HepG2 (cell line): Measurements from ENCODE around the gene ZNF593OS. TPM values are rescaled to one million over a fixed set of nuclear protein-coding genes. Genes with fewer than 3 reads are reported as not detected.

Source experiments
- ATF6 ChIP-seq: sonication (generic); formaldehyde crosslinking; conservative IDR thresholded peaks from 2 replicates; pipeline ENCODE4 v1.4.0; 2020; ENCODE audit warnings: missing genetic modification reagents
- BCLAF1 ChIP-seq: fragments of 450-650 bp; IDR thresholded peaks from 2 replicates; pipeline ENCODE4 v1.6.1; 2017; ENCODE audit warnings: mild to moderate bottlenecking
- CENPX ChIP-seq: sonication (generic); formaldehyde crosslinking; IDR thresholded peaks from 2 replicates; pipeline ENCODE4 v1.9.0; 2021; ENCODE audit warnings: mild to moderate bottlenecking, missing genetic modification reagents, moderate library complexity
- E2F2 ChIP-seq: sonication (generic); formaldehyde crosslinking; IDR thresholded peaks from 2 replicates; pipeline ENCODE4 v1.4.0; 2020; ENCODE audit warnings: missing genetic modification reagents, borderline replicate concordance
- GPBP1L1 ChIP-seq: sonication (generic); formaldehyde crosslinking; IDR thresholded peaks from 2 replicates; pipeline ENCODE4 v1.5.0; 2020; ENCODE audit warnings: mild to moderate bottlenecking, missing genetic modification reagents
- GTF3A ChIP-seq: sonication (generic); formaldehyde crosslinking; conservative IDR thresholded peaks from 2 replicates; pipeline ENCODE4 v1.4.0; 2020; ENCODE audit warnings: mild to moderate bottlenecking, missing genetic modification reagents
- IRF9 ChIP-seq: sonication (generic); formaldehyde crosslinking; IDR thresholded peaks from 2 replicates; pipeline ENCODE4 v1.8.0; 2022; ENCODE audit warnings: missing genetic modification reagents, mild to moderate bottlenecking, borderline replicate concordance
- MBNL3 ChIP-seq: fragments of 250-450 bp; sonication (Bioruptor Pico); conservative IDR thresholded peaks from 2 replicates; pipeline ENCODE4 v1.8.0; 2022; ENCODE audit warnings: mild to moderate bottlenecking, inconsistent platforms
- PRDM4 ChIP-seq: sonication (generic); formaldehyde crosslinking; IDR thresholded peaks from 2 replicates; pipeline ENCODE4 v1.9.0; 2021; ENCODE audit warnings: missing genetic modification reagents, borderline replicate concordance
- UBTF ChIP-seq: sonication (generic); formaldehyde crosslinking; IDR thresholded peaks from 2 replicates; pipeline ENCODE4 v1.4.0; 2020; ENCODE audit warnings: mild to moderate bottlenecking, missing genetic modification reagents
- ZNF607 ChIP-seq: sonication (generic); formaldehyde crosslinking; IDR thresholded peaks from 2 replicates; pipeline ENCODE4 v1.5.1; 2020; ENCODE audit warnings: missing genetic modification reagents, mild to moderate bottlenecking, borderline replicate concordance
- ZNF709 ChIP-seq: sonication (generic); formaldehyde crosslinking; IDR thresholded peaks from 2 replicates; pipeline ENCODE4 v1.5.0; 2020; ENCODE audit warnings: mild to moderate bottlenecking, missing genetic modification reagents
- ZNF891 ChIP-seq: sonication (generic); formaldehyde crosslinking; IDR thresholded peaks from 2 replicates; pipeline ENCODE4 v1.5.0; 2020; ENCODE audit warnings: mild to moderate bottlenecking, missing genetic modification reagents
- polyA plus RNA-seq, 8 experiments: library from polyadenylated mRNA; depleted of rRNA in 3 of 8; stranded (reverse) in 7 of 8; unstranded in 1 of 8; fragments of >200 nt; fragmentation: Illumina TruSeq in 4 of 8; extraction: Trizol in 4 of 8; gene quantifications; 2 replicates each; pipeline versions ENCODE4 v1.2.1 to v1.2.3, GENCODE V29; 2011 to 2016; ENCODE audit warnings: low read depth in 4 of 8, missing spikeins in 1 of 8, mixed read lengths in 1 of 8; ENCODE audit not compliant: insufficient read depth in 1 of 8
- total RNA-seq, 5 experiments: library from RNA; depleted of rRNA; stranded (reverse); fragments of >200 nt; fragmentation: Illumina TruSeq; extraction: Trizol; gene quantifications; 2 replicates each; pipeline ENCODE4 v1.2.3, GENCODE V29; 2016; ENCODE audit warnings: low read depth in 1 of 5

Gene ZNF593OS
- total and polyA plus RNA-seq, 2 of the 13 experiments (the other 11 are each of a cell fraction or from before 2014, with no cell fraction given) = not detected

- TF ChIP-seq UBTF (CRISPR knock-in tag) = peak; percentile 95
- no peak for TF ChIP-seq ATF6 (CRISPR knock-in tag)
- TF ChIP-seq IRF9 (CRISPR knock-in tag) = peak; percentile 86; the same call in 1 of the 2 replicates
- peak; percentile 85; the same call in 1 of the 2 replicates for TF ChIP-seq ZNF607 (CRISPR knock-in tag)
- no peak for TF ChIP-seq MBNL3
- TF ChIP-seq GPBP1L1 = no peak
- TF ChIP-seq E2F2 = no peak
- TF ChIP-seq BCLAF1 = no peak
- no peak for TF ChIP-seq CENPX
- no peak for TF ChIP-seq PRDM4 (CRISPR knock-in tag)
- peak; percentile 58; the same call in 1 of the 2 replicates for TF ChIP-seq ZNF709 (CRISPR knock-in tag)
- TF ChIP-seq ZNF891 (CRISPR knock-in tag) = peak; percentile 74; the same call in 1 of the 2 replicates
- TF ChIP-seq GTF3A (CRISPR knock-in tag) = no peak
These were observed 1.8 kb downstream of the ZNF593OS start, which contains the start of gene ZNF593 (continued) for GRCh38 chr1:26169669-26170471.
